NK-92 (cell line): ENCODE data around the gene LGALS16.
"Not testable (repeated sequence)": the region's sequence is repeated elsewhere in the genome, so short reads cannot be mapped to it uniquely, and the experiment has no call there.

ENCODE experiments used
- DNase-seq: peaks from one replicate; lab custom pipeline; 2025; ENCODE audit not compliant: unreplicated experiment; lab: John Stamatoyannopoulos, UW

Gene LGALS16

DNA sequence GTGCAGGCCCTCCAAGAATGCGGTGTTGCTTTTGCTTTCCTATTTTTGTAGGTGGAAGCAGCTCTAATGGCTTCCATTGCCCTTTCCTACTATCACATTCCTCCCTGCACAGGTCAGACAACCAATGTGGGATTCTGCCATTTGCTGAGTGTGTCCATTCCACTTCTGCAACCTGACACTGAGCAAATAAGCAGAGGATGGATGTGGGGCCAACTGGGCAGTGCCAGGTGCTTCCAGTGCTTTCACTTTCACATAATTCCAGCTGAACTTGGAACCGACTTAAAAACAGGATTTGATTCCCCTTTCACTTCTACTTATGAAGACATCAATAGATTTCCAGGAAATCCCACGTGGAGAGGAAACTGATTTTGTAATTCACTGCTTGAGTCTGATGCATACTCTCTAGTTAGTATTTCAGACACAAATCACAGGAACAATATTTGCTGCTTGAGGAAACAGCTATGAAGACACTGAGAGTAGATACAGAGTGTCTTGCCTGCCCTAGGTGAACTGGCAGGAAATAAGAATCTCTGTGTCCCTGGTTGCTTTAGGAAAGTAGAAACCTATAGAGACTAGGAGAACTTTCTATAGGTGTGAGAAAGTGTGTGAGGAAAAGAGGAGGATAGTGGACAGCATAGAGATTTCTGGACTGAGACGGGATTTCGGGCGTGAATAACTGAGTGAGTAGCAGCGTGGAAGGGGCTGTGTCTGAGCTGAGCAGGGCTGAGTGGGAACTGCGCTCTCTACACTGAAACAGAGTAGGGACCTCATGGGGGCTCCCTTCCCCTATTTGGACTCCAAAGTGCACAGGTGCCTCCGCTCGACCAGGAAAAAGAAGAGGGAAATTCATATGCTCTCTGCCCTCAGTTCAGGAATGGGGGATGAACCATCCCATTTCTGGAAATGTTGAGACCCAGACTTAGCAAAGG is 22.5 kb downstream of the LGALS16 start:
- no peak for DNase-seq

DNA sequence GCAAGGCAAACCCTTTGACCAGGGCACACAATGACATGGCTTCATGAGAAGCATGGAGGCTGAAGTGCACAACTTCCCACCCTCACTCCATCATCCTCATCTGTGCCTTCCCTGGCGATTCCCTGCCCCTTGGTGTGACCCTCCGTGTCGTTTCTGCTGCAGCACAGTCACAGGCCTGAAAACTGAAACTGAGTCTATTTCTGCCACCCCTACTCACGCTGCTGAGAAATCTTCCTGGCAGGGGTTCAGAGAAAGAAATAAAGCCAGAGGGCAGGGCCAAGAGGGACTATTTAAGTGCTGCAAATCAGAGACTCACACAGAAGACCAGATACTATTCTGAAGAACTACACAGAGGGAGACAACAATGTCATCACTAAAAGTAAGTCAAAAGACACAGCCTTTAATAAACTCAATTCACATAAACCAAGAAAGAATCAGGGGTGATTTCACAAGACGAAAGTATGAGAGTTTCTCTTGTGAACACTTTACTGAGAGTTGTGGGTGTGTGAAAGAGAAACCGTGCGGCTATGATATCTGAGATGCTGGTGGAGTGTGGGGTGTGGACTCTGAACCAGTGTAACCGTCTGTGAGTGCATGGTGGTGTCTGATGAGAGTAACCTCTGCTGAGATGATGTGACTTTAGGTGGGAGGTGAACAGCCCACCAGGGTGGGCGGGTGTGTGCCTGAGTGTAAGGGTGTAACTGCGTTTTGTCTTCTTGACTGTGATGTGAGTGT is 23.5 kb downstream of the LGALS16 start:
- DNase-seq = no peak

DNA sequence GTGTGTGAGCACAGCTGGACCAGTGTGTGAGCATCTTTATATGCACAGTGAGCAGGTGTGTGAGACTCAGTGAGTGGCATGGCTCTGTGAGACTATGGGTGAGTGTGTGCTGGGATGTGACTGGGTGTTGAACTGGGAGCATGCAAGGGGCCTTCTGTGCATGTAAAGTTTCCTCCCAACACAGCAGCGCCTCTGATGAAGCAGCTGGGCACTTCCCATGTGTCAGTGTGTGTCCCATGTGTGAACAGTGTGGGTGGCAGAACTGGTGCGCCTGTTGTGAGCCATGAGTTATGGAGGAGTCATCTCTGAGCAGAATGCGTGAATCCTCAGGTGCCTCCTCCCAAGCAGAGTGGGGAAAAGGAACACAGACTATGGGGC is 24.1 kb downstream of the LGALS16 start:
- DNase-seq = no peak

DNA sequence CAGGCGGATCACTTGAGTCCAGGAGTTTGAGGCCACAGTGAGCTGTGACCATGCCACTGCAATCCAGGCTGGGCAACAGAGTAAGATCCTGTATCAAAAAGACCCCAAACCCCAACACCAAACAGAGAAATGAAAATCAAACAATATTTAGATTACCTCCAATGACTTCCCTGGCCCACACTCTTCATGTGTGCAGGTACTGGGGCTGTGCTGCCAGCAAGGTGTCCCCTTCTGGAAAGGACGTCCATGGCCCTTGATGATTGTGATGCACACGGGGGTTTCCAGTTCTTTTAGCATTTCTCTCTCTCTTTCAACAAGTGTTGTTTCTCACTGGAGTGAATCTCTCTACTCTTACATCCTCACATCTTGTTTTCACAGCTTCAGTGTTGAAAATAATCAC is 24.9 kb downstream of the LGALS16 start:
- no peak for DNase-seq

DNA sequence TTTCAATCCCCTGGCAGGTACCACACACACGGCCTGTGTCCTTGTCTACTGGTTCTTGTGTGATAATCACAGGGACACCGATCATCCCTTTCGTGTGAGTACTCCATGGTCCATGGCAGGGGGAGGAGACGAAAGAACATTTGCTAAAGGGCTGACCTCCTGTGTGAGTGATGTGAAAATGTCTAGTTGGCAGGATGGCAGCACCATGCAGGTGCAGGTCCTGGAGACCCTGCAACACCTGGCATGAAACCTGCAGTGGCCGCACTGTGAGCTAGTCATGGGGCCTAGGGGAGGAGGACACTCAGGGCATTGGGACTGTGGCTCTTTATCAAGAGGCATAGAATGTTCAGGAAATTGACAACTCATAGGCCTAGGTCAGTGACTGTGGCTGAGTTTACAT is 25.7 kb downstream of the LGALS16 start:
- no peak for DNase-seq

DNA sequence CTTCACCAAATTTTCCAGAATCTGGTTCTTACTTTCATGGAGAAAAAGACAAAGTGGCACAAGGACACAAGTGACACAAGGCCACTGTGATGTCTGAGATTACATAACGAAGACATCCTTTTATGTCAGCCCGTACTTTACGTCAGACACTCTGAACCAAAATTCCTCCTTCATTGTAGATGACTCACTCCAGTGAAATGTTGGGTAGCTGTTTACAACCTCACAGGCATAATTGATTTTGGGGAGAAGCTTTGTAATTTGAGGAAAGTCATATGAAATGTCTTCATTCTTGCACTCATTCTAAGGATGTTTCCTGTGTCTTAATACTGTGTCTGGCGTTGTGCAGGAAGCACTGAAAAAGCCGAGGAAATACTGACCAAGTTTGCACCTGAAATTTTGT is 28.6 kb downstream of the LGALS16 start:
- DNase-seq = no peak

DNA sequence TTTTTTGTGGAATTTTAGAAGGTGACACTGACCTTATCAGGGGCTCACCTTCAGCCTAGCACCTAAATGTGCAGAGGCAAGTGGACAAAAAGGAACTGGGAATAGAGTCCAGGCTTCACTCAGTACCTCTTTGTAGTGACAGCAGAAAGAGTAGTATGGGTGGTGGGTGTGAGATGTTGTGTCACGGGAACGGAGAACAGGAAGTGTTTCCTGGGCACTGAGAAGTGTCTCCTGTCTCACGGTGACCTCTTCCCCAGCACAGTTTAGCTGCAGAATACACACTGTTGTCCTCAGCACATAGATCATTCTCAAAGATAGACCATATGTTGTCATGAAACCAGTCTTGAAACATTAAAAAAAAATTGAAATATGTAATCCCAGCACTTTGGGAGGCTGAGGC is 31.0 kb downstream of the LGALS16 start:
- no peak for DNase-seq

DNA sequence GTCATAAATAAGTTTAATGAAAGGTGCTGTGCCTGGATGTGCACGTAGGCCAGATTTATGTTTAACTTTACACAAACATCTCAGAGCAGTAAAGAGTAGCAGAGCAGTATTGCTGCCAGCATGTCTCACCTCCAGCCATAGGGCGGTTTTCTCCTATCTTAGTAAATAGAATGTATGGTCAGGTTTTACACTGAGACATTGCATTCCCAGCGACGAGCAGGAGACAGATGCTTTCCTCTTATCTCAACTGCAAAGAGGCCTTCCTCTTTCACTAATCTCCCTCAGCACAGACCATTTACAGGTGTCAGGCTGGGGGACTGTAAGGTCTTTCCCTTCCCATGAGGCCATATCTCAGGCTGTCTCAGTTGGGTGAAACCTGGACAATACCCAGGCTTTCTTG is 32.9 kb downstream of the LGALS16 start:
- not testable (repeated sequence) for DNase-seq

DNA sequence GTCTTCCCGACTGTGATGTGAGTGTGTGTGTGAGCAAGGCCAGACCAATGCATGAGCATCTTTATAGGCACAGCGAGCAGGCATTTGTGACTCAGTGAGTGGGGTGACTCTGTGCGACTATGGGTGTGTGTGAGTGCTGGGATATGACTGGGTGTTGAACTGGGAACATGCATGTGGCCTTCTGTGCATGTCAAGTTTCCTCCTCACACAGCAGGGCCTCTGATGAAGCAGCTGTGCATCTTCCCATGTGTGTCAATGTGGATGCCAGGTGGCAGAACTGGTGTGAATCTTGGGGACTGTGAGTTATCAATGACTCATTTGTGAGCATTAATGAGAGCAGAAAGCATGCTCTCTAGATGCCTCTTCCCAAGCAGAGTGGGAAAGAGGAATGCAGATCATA is 36.5 kb downstream of the LGALS16 start:
- DNase-seq = no peak

DNA sequence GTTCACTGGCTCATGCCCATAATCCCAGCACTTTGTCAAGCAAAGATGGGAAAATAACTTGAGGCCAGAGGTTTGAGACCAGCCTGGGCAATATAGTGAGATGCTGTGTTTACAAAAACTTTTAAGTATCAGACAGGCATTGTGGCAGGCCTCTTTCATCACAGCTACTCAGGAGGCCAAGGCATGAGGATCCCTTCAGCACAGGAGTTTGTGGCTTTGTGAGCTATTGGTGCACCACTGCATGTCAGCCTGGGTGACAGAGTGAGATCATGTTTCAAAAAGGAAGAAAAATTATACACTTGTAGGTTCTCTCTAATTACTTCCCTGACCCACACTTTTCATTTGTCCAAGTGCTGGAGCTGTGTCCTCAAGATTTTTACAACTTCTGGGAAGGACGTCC is 37.1 kb downstream of the LGALS16 start:
- no peak for DNase-seq

DNA sequence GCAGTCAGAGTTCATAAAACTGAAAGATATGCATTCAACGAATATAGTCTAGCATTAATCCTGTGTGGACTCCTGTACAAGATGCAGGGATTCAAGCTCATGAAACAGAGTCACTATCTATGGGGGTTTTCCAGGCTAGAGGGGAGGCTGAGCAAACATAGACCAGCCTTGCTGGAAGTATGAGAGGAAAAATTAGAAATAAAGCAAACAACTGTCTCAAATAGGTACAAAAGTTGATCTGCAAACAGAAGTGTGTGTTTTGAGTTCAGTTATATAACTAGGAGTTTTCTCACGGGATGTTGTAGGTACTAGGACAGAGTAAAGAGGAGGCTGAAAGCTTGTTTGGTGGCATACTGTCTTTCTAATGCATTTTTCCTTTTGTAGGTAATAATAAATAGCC is 40.0 kb downstream of the LGALS16 start:
- no peak for DNase-seq

DNA sequence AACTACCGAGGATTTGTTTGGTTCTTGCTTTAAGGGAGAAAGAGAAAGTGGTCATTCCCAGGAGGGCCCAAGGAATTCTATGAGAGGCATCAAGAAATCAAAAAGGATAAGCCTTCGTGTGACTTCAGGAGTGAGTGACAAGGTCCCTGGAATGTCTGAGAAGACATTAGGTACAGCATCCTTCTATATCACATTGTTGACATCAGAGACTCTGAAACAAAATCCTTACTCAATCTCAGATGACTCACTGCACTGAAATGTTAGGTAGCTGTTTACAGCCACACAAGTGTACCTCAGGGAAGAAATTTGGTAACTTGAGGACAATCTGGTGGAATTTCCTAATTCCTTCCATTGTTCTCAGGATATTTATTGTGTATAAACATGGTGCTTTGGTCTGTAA is 40.7 kb downstream of the LGALS16 start:
- DNase-seq = no peak

DNA sequence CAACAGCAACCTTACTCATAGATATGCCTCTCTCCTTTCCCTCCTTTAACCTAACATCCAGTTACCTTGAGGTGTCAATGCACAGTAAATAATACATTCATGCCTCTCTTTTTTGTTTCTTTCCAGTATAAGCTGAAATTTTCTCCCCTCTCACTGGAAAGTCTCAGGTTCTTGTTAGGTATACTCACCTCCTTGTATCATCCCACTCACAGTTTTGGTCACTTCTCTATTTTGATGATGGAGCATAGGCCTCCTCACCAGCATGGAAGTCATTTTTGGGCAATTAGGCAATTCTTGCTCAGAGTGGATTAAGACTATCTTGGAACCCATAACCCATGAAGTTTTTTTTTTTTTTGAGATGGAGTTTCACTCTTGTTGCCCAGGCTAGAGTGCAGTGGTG is 42.8 kb downstream of the LGALS16 start:
- no peak for DNase-seq

DNA sequence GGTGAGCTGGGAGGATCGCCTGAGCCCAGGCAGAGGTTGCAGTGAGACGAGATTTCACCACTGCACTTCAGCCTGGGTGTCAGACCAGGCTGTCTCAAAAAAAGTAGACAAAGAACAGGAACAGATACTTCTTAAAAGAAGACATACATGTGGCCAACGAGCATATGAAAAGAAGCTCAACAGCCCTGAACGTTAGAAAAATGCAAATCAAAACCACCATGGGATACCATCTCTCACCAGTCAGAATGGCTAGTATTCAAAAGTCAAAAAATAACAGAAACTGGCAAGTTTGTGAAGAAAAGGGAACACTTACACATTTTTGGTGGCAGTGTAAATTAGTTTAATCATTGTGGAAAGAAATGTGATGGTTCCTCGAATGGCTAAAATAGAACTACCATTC is 45.6 kb downstream of the LGALS16 start:
- no peak for DNase-seq

DNA sequence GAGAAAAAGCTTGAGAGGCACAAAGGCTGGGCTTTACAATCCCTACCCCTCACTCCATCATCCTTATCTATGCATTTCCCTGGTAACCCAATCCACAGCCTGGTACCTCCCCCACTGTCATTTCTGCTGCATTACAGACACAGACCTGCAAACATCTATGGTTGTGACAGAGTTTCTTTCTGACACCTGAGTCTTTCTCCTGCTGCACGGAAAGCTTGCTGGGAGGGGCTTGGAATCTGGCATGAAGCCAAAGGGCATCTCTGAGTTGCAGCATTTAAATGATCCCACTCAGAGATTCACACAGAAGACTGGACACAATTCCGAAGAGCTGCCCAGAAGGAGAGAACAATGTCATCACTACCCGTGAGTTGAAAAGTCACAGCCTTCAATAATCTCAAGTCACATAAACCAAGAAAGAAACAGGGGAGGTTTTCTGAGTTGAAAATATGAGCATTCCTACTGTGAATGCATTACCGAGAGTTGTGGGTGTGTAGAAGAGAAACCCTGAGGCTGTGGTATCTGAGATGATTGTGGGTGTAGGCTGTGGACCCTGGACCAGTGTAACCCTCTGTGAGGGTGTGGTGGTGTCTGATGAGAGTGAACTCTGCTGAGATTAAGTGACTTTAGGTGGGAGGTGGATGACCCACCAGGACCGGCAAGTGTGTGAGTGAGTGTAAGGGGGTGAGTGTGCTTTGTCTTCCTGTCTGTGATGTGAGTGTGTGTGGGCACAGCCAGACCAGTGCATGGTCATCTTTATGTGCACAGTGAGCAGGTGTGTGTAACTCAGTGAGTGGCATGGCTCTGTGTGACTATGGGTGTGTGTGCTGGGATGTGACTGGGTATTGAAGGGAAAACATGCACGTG is 48.7 kb downstream of the LGALS16 start, which contains the start of gene LGALS14:
TSS of gene LGALS14 (plus strand) at position 301 of the 864 bp plus-strand sequence. CDS start at position 349, 48 bp downstream.
- no peak for DNase-seq

DNA sequence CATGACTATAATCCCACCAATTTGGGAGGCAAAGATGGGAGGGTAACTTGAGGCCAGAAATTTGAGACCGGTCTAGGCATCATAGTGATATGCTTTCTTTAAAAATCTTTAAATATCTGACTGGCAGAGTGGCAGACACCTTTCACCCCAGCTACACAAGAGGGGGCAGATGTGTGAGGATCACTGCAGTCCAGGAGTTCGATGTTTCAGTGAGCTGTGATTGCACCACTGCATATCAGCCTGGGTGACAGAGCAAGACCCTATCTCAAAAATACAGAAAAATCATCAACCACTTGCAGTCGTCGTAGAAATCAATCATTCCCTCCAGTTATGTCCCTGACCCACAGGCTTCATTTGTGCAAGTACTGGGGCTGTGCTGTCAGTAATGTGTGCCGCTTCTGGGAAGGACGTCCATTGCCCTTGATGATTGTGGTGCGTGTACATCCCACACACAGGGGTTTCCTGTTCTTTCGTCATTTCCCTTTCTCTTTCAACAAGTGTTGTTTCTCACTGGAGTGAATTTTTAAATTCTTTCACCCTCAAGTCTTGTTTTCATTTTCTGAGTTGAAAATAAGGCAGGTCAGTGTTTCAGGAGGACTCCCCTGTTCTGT is 50.0 kb downstream of the LGALS16 start:
- no peak for DNase-seq

DNA sequence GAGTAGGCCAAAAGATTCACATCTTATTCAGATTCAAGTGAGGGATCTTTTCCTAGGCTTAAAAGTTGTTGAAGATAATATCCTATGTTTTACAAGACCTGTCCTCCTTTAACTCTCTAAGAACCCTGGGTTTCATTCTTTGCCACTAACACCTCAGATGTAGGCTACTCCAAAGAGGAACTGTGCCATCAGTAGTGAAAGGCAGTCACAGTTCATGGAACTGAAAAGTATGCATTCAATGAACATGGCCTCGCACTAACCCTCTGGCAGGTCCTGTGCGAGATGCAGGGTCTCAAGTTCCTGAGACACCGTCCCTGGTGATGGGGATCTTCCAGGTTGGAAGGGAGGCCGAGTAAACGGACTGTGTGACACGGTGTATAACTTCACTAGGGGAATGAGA is 52.9 kb downstream of the LGALS16 start:
- DNase-seq = no peak

DNA sequence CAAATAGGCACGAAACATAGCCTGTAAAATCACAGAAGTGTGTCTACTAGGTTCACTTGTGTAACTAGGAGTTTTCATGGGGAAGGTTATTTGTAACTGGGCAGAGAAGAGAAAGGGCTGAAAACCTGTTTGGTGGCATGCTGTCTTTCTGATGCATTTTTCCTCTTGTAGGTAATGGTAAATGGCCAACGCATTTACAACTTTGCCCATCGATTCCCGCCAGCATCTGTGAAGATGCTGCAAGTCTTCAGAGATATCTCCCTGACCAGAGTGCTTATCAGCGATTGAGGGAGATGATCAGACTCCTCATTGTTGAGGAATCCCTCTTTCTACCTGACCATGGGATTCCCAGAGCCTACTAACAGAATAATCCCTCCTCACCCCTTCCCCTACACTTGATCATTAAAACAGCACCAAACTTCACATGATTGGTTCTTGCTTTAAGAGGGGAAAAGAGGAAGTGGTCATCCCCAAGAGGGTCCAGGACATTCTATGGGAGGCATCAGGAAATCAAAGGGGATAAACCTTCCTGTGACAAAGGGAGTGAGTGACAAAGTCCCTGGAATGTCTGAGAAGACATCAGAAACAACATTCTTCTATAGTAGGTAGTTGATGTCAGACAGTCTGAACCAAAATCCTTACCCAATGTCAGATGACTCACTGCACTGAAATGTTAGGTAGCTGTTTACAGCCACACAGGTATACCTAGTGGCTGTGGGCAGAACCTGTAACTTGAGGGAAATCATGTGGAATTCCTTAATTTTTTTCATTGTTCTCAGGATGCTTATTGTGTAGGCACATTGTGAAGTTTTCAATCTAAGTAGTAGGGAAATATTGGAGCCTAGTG is 53.5 kb downstream of the LGALS16 start:
- no peak for DNase-seq
